Prostate gland (tissue), 2 donors: Measurements from ENCODE around the gene RBMS2. TPM values are rescaled to one million over a fixed set of nuclear protein-coding genes. Genes with fewer than 3 reads are reported as not detected.

Source experiments
- DNase-seq: peaks from one replicate; pipeline ENCODE4 v3.0.0-alpha.2; 2019; ENCODE audit warnings: low spot score
- H3K27ac ChIP-seq, 2 donors: fragments of 200-600 bp; sonication (generic); 2 replicates each; pipeline ENCODE4 v1.5.1; 2017 to 2019
- H3K27me3 ChIP-seq: fragments of 200-600 bp; sonication (generic); replicated peaks from 2 replicates; pipeline ENCODE4 v1.5.1; 2019; ENCODE audit not compliant: insufficient read depth
- H3K36me3 ChIP-seq, 2 donors: fragments of 200-600 bp; sonication (generic); 1 replicate in 1 of 2; 2 replicates in 1 of 2; pipeline versions ENCODE4 v1.5.1 to v1.8.1; 2017 to 2019
- H3K4me1 ChIP-seq: fragments of 200-600 bp; sonication (generic); replicated peaks from 2 replicates; pipeline ENCODE4 v1.5.1; 2019
- H3K4me3 ChIP-seq, 2 donors: fragments of 200-600 bp; sonication (generic); 2 replicates each; pipeline ENCODE4 v1.5.1; 2017 to 2019
- H3K9me3 ChIP-seq: fragments of 200-600 bp; sonication (generic); 2 replicates; pipeline ENCODE4 v1.5.1; 2017
- CTCF ChIP-seq, 4 experiments: fragments of 200-600 bp in 2 of 4; fragments of 450-650 bp in 2 of 4; sonication (generic) in 2 of 4; IDR thresholded peaks; 1 replicate in 3 of 4; 2 replicates in 1 of 4; pipeline ENCODE4 v1.5.1; 2016 to 2019; ENCODE audit warnings: antibody characterized with exemption in 4 of 4, mild to moderate bottlenecking in 2 of 4, moderate library complexity in 2 of 4
- POLR2A ChIP-seq: fragments of 450-650 bp; IDR thresholded peaks from one replicate; pipeline ENCODE4 v1.6.1; 2016; ENCODE audit warnings: antibody characterized with exemption, mild to moderate bottlenecking
- POLR2AphosphoS5 ChIP-seq: sonication (generic); formaldehyde crosslinking; IDR thresholded peaks from one replicate; pipeline ENCODE4 v1.6.1; 2017; ENCODE audit warnings: antibody characterized with exemption
- WGBS: methylation state at CpG from one replicate; pipeline ENCODE4 v1.1.5; 2018; 5-methylcytosine and 5-hydroxymethylcytosine counted together
- intact Hi-C: fragments of 100-400 bp; cut with DNase I; formaldehyde crosslinking; loops from one replicate; pipeline ENCODE4 v1.14.2; 2022
- total RNA-seq, 2 donors: library from RNA; depleted of rRNA; stranded (reverse); fragments of >200 nt; gene quantifications; one replicate each; pipeline ENCODE4 v1.1.0, GENCODE V29; 2016

Gene RBMS2
- total RNA-seq, 2 donors from 2014 or later: 21.1 to 259 TPM

DNA sequence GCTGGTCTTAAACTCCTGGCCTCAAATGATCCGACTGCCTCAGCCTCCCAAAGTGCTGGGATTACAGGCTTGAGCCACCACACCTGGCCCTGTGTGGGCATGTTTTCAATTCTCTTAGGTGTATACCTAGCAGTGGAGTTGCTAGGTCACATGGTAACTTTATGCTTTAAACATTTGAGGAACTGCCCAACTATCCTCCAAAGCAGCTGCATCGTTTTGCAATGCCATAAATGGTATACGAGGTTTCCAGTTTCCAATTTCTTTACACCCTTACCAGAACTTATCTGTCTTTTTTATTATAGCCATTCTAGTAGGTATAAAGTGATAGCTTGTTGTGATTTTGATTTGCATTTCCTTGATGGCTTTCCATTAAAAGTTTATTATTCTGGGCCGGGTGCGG lies 25.1 kb downstream of the RBMS2 start:
- intact Hi-C loops: no loop called here
- no peaks in the 10 kb centered on the region for H3K4me1 ChIP-seq
- no peak for DNase-seq
- no peaks in the 10 kb centered on the region for H3K9me3 ChIP-seq
- no peaks in the 10 kb centered on the region for H3K36me3 ChIP-seq
- H3K4me3 ChIP-seq: no peak overlapping the region
- H3K27me3 ChIP-seq: no peaks in the 10 kb centered on the region
- TF ChIP-seq POLR2AphosphoS5: no peak
- TF ChIP-seq POLR2A: no peak
- no peak for TF ChIP-seq CTCF (IDR thresholded peaks at IDR 0.05)
- no peak overlapping the region for H3K27ac ChIP-seq
- 81% methylated on average over 5 of the region's 5 CpGs for WGBS

GRCh38 chr12:56551070-56551469 lies 29.4 kb downstream of the RBMS2 start:
- WGBS: 94% methylated on average over 5 of the region's 5 CpGs
- Histone ChIP-seq H3K27ac (no peak overlapping the region), H3K4me3 (no peak overlapping the region), H3K9me3 (no peaks in the 10 kb centered on the region), H3K27me3 (no peaks in the 10 kb centered on the region), H3K4me1 (no peaks in the 10 kb centered on the region), H3K36me3 (no peaks in the 10 kb centered on the region)
- no peak for TF ChIP-seq POLR2AphosphoS5
- no peak for TF ChIP-seq POLR2A
- no peak for TF ChIP-seq CTCF (IDR thresholded peaks at IDR 0.05)
- no peak for DNase-seq
- intact Hi-C loops: no loop called here

DNA sequence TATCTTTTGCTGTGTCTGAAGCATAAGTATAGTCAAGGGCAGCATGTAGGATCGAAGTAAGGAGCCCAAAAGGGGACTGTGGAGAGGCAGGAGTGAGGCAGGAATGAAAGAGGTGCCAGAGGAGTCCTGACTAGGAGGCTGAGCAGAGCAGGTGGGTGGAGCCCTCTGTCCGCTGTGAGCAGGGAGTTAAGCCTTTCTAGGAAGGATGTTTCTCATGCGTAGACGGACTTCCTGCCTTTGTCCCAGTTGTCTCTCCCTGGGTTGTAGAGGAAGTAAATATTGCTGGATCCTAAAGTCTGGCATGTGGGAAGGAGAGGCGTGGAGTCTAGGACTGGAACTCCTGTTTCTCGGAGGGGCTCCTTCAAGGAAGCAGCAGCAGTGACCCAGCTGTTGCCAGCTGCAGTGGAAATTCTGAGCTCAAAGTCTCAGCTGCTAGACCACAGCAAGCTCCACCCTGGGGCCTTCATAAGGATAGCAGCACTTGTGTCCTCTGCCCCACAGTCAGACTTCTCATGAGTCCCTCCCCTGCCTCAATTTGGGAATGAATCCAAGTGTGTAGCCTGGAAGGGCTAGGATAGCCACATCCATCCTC lies 44.0 kb downstream of the RBMS2 start:
- 45% methylated on average over 6 of the region's 6 CpGs for WGBS
- no peaks in the 10 kb centered on the region for H3K4me1 ChIP-seq
- no peaks in the 10 kb centered on the region for H3K36me3 ChIP-seq
- no peaks in the 10 kb centered on the region for H3K27me3 ChIP-seq
- DNase-seq: no peak
- no peaks in the 10 kb centered on the region for H3K9me3 ChIP-seq
- H3K27ac ChIP-seq: peak overlapping the region; percentile 2 to 56
- intact Hi-C loops: no loop called here
- H3K4me3 ChIP-seq: no peak overlapping the region
- TF ChIP-seq CTCF (IDR thresholded peaks at IDR 0.05) (no peak), POLR2AphosphoS5 (peak; percentile 71)

- no peak overlapping the region for H3K4me3 ChIP-seq
- WGBS: 68% methylated on average over 1 of the region's 1 CpG
- TF ChIP-seq POLR2A (no peak), POLR2AphosphoS5 (no peak), CTCF (IDR thresholded peaks at IDR 0.05) (no peak)
- no peaks in the 10 kb centered on the region for H3K36me3 ChIP-seq
- DNase-seq: no peak
- no peak overlapping the region for H3K27ac ChIP-seq
- intact Hi-C loops: no loop called here
- no peaks in the 10 kb centered on the region for H3K27me3 ChIP-seq
- no peaks in the 10 kb centered on the region for H3K4me1 ChIP-seq
- no peaks in the 10 kb centered on the region for H3K9me3 ChIP-seq
These were observed 46.5 kb downstream of the RBMS2 start for GRCh38 chr12:56568146-56568545.

GRCh38 chr12:56571121-56571520 lies 49.5 kb downstream of the RBMS2 start:
- TF ChIP-seq POLR2A (no peak), CTCF (IDR thresholded peaks at IDR 0.05) (no peak), POLR2AphosphoS5 (no peak)
- 44% methylated on average over 4 of the region's 4 CpGs for WGBS
- no peak for DNase-seq
- H3K4me1 ChIP-seq: no peaks in the 10 kb centered on the region
- no peaks in the 10 kb centered on the region for H3K36me3 ChIP-seq
- H3K27me3 ChIP-seq: no peaks in the 10 kb centered on the region
- H3K27ac ChIP-seq: no peak overlapping the region
- intact Hi-C loops: loop anchor here (5.0 kb wide), 1 partner anchor 66 kb away; no protein-coding TSS in a partner anchor
- H3K9me3 ChIP-seq: no peaks in the 10 kb centered on the region
- no peak overlapping the region for H3K4me3 ChIP-seq
